Epidermal melanocyte (primary cell): ENCODE data around the gene WNT4.

Experiments
- DNase-seq: peaks from one replicate; pipeline ENCODE4 v3.0.0; 2011; ENCODE audit warnings: low spot score; ENCODE audit not compliant: insufficient read length

WNT4 gene

GRCh38 chr1:22164841-22165808 lies 22.2 kb upstream of the WNT4 start:
- no peak for DNase-seq

- no peak for DNase-seq
Measured at GRCh38 chr1:22163564-22163963, 20.7 kb upstream of the WNT4 start.

- DNase-seq: no peak
Measured at GRCh38 chr1:22163137-22163536, 20.2 kb upstream of the WNT4 start.

- no peak for DNase-seq
Measured at GRCh38 chr1:22159891-22160290, 17.0 kb upstream of the WNT4 start.

- DNase-seq: no peak
Measured at GRCh38 chr1:22158654-22159053, 15.8 kb upstream of the WNT4 start.

- DNase-seq: no peak
Measured at GRCh38 chr1:22157359-22157966, 14.6 kb upstream of the WNT4 start.

- DNase-seq: no peak
Measured at GRCh38 chr1:22155517-22155916, 12.6 kb upstream of the WNT4 start.

GRCh38 chr1:22154626-22155025 lies 11.7 kb upstream of the WNT4 start:
- DNase-seq: no peak

GRCh38 chr1:22153660-22154437 lies 11.0 kb upstream of the WNT4 start:
- no peak for DNase-seq

- DNase-seq: no peak
Measured at GRCh38 chr1:22150923-22151322, 8.0 kb upstream of the WNT4 start.

GRCh38 chr1:22142315-22143064 lies 407 bp downstream of the WNT4 start:
- no peak for DNase-seq

- no peak for DNase-seq
Measured at GRCh38 chr1:22141554-22142314, 1.2 kb downstream of the WNT4 start.

GRCh38 chr1:22140694-22141093 lies 2.2 kb downstream of the WNT4 start:
- DNase-seq: no peak

GRCh38 chr1:22139817-22140216 lies 3.1 kb downstream of the WNT4 start:
- no peak for DNase-seq

- no peak for DNase-seq
Measured at GRCh38 chr1:22139066-22139594, 3.8 kb downstream of the WNT4 start.

GRCh38 chr1:22137004-22137720 lies 5.7 kb downstream of the WNT4 start:
- no peak for DNase-seq

- DNase-seq: no peak
Measured at GRCh38 chr1:22133931-22134324, 9.0 kb downstream of the WNT4 start.

GRCh38 chr1:22133247-22133930 lies 9.5 kb downstream of the WNT4 start:
- DNase-seq: no peak
